Activated CD4-positive, alpha-beta T cell treated with anti-CD3 and anti-CD28 coated beads, Interleukin-2, amount 10 ng/mL, durations not matched to agents 7 days and 5 days (primary cell): ENCODE data around the gene LAMTOR4. TPM values are rescaled to one million over a fixed set of nuclear protein-coding genes. Genes with fewer than 3 reads are reported as not detected.

Experiments used
- CTCF ChIA-PET: fragments of 350-600 bp; sonication (Branson Sonifier 250); formaldehyde crosslinking; loops from one replicate; lab custom pipeline; 2021; ENCODE audit warnings: antibody characterized with exemption; lab: Charles Lee
- POLR2A ChIA-PET: fragments of 350-600 bp; sonication (Branson Sonifier 250); formaldehyde crosslinking; loops from one replicate; lab custom pipeline; 2021; ENCODE audit warnings: antibody characterized with exemption; lab: Charles Lee
- DNase-seq: peaks from one replicate; pipeline ENCODE4 v3.0.0-alpha.2; 2020
- H3K27ac Mint-ChIP-seq: one replicate; pipeline ENCODE4 v1.8.0; 2021; ENCODE audit warnings: mild to moderate bottlenecking, moderate library complexity, mixed read lengths
- H3K27me3 Mint-ChIP-seq: one replicate; pipeline ENCODE4 v1.8.0; 2021; ENCODE audit warnings: mixed read lengths
- H3K36me3 Mint-ChIP-seq: one replicate; pipeline ENCODE4 v1.8.0; 2021; ENCODE audit warnings: low read depth, mixed read lengths
- H3K4me1 Mint-ChIP-seq: one replicate; pipeline ENCODE4 v1.8.0; 2021; ENCODE audit warnings: mixed read lengths
- H3K4me3 Mint-ChIP-seq: one replicate; pipeline ENCODE4 v1.8.0; 2021; ENCODE audit warnings: mild to moderate bottlenecking, moderate library complexity, mixed read lengths
- H3K9me3 Mint-ChIP-seq: one replicate; pipeline ENCODE4 v1.8.0; 2021; ENCODE audit warnings: mixed read lengths
- total RNA-seq, 2 experiments: library from RNA; stranded (reverse); gene quantifications; one replicate each; pipeline ENCODE4 v1.2.3, GENCODE V29; 2021

The LAMTOR4 gene
- total RNA-seq, 2 experiments from 2014 or later: 124 to 172 TPM

DNA sequence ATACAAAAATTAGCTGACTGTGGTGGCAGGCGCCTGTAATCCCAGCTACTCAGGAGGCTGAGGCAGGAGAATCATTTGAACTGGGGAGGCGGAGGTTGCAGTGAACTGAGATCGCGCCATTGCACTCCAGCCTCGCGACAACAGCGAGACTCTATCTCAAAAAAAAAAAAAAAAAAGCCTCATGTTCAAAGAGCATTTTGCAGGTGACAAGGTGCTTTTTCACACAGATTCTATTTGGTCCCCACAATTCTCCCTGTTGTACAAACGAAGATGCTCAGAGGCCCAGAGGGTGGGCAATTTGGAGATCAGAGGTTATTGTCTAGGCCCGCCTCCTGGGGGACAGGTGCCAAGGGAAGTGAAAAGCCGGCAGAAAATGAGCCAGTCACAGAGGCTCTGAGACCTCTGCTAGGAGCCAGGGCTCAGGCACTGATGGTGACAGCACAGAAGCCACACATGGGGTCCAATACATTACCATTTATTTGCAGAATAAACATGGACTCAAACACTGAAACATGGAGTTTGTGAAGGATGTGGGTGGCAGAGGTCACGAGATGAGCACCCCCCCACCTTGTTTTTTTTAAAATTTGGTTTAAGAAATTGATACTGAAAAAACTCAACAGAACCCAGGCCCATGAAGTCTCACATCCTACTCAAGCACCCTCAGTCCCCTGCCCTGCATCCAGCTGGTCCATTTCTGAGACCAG is 20.6 kb downstream of the LAMTOR4 start:
- Mint-ChIP-seq H3K27ac (peak overlapping the region; percentile 94), H3K27me3 (peaks cover 9% of the 10 kb centered on the region), H3K4me3 (peak overlapping the region; percentile 78), H3K36me3 (peaks cover 10% of the 10 kb centered on the region), H3K9me3 (no peaks in the 10 kb centered on the region), H3K4me1 (peaks cover 69% of the 10 kb centered on the region)
- peak; percentile 31 for DNase-seq
- POLR2A ChIA-PET: no interaction called here
- CTCF ChIA-PET: interaction anchor here (1.1 to 2.1 kb wide), 2 partner anchors 8 to 36 kb away, joined by 4 to 7 read pairs; partner anchors contain the start of genes GPC2 and STAG3

- peaks cover 70% of the 10 kb centered on the region for H3K4me1 Mint-ChIP-seq
- H3K27ac Mint-ChIP-seq: peak overlapping the region; percentile 84
- no peaks in the 10 kb centered on the region for H3K9me3 Mint-ChIP-seq
- no peak for DNase-seq
- POLR2A ChIA-PET: no interaction called here
- peak overlapping the region; percentile 61 for H3K4me3 Mint-ChIP-seq
- CTCF ChIA-PET: interaction anchor here (0.6 to 1.5 kb wide), 3 partner anchors 10 to 20 kb away, joined by 3 to 5 read pairs (median 5); no protein-coding TSS in a partner anchor
- H3K27me3 Mint-ChIP-seq: peaks cover 9% of the 10 kb centered on the region
- peaks cover 11% of the 10 kb centered on the region for H3K36me3 Mint-ChIP-seq
Observed at GRCh38 chr7:100170101-100170897, 21.6 kb downstream of the LAMTOR4 start.

DNA sequence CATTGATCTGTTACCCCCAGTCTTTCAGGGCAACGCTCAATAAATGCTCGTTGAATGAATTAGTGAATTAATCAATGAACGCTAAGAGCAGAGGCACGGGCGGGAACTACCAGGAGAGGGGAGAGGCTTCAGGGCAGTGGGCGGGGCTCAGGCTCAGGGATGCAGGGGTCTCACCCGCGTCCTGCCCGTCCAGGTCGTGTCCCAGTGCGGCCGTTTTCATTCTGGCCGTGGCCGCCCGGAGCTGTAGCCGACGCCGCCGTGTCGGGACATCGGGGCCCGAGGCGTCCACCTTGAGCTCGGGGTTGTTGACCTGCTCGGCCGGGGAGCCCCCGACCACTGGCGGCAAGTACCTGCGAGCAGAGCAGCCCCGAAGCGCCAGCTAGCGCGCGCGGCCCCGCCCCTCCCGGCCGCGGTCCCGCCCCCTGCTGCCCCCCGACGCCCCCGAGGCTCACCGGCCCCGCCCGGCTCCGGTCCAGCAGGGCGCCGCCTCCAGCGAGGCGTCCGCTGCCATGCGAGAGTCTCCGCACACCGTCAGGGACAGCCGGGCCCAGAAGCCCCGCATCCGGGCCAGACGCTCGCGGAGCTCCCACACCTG is 22.5 kb downstream of the LAMTOR4 start:
- peak overlapping the region; percentile 61 for H3K4me3 Mint-ChIP-seq
- H3K4me1 Mint-ChIP-seq: peaks cover 69% of the 10 kb centered on the region
- ChIA-PET CTCF (interaction anchor here (0.6 to 1.5 kb wide), 4 partner anchors 7 to 19 kb away, joined by 3 to 5 read pairs (median 4); no protein-coding TSS in a partner anchor), POLR2A (no interaction called here)
- DNase-seq: peak; percentile 33
- H3K9me3 Mint-ChIP-seq: no peaks in the 10 kb centered on the region
- peaks cover 13% of the 10 kb centered on the region for H3K36me3 Mint-ChIP-seq
- peak overlapping the region; percentile 84 for H3K27ac Mint-ChIP-seq
- peaks cover 9% of the 10 kb centered on the region for H3K27me3 Mint-ChIP-seq

DNA sequence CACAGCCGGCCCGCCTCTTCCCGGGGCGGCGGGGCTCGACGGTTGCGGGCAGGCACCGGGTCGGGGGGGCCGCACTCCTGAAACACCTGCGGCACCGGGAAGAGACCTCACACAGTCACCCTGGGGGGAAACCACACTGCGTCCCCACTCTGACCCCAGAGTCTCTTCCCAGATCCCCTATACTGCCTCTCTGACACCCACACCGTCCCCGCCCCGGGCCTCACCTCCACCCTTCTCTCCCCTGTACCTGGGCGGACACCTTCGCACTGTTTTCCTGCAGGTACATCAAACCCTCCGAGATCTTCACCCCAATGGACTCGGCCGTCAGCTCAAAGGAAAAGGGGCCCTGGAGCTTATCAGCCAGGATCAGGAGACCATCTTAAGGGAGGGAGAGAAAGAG is 23.1 kb downstream of the LAMTOR4 start:
- Mint-ChIP-seq H3K4me3 (peak overlapping the region; percentile 63), H3K36me3 (peaks cover 13% of the 10 kb centered on the region), H3K27me3 (peaks cover 9% of the 10 kb centered on the region), H3K9me3 (no peaks in the 10 kb centered on the region), H3K27ac (no peak overlapping the region), H3K4me1 (peaks cover 69% of the 10 kb centered on the region)
- CTCF ChIA-PET: interaction anchor here (0.6 to 1.5 kb wide), 4 partner anchors 8 to 48 kb away, joined by 3 to 5 read pairs (median 4); no protein-coding TSS in a partner anchor
- no peak for DNase-seq
- POLR2A ChIA-PET: interaction anchor here (1.0 kb wide), 1 partner anchor 36 kb away, joined by 3 read pairs; no protein-coding TSS in a partner anchor

DNA sequence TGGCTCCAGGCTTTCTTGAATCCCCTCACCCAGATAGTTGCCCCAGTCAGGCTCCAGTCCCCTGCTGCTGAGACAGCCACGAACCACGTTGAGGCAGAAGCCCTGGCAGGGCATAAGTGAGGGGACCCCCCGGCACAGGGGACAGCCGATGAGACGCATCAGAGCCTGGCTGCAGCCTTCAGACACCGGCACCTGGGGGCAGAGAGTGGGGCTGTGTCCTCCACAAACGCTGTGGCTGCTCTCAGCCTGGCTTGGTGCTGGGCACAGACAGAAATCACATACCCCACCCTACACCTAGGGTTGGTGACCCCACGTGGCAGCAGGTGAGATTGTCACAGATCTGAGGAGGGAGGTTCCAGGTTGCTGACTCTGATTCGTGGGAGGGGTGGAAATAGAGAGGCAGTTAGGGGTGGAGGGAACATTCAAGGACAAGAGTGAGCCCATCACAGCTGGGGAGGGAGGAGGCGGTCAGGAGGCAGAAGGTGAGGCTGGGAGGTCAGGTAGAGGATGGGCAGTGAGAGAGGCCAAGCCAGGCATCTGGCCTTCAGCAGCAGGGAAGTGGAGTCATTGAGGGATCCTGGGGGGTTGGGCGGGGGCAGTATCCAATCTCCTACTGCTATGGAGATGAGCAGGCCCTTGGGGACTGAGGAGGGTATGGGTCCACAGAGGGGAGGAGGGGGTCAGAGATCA is 25.2 kb downstream of the LAMTOR4 start:
- ChIA-PET CTCF (interaction anchor here (0.7 to 1.0 kb wide), 3 partner anchors 15 to 851 kb away, joined by 3 to 4 read pairs (median 3); no protein-coding TSS in a partner anchor), POLR2A (interaction anchor here (0.7 kb wide), 1 partner anchor 25 kb away, joined by 3 read pairs; the partner anchor contains the start of gene LAMTOR4)
- Mint-ChIP-seq H3K4me1 (peaks cover 65% of the 10 kb centered on the region), H3K27ac (no peak overlapping the region), H3K36me3 (peaks cover 16% of the 10 kb centered on the region), H3K27me3 (peaks cover 9% of the 10 kb centered on the region), H3K4me3 (no peak overlapping the region), H3K9me3 (no peaks in the 10 kb centered on the region)
- no peak for DNase-seq

GRCh38 chr7:100174582-100174981 is 25.9 kb downstream of the LAMTOR4 start:
- no peak overlapping the region for H3K27ac Mint-ChIP-seq
- H3K27me3 Mint-ChIP-seq: peaks cover 9% of the 10 kb centered on the region
- no peak for DNase-seq
- H3K36me3 Mint-ChIP-seq: peaks cover 16% of the 10 kb centered on the region
- peaks cover 65% of the 10 kb centered on the region for H3K4me1 Mint-ChIP-seq
- CTCF ChIA-PET: interaction anchor here (1.1 kb wide), 1 partner anchor 16 kb away, joined by 4 read pairs; no protein-coding TSS in a partner anchor
- H3K4me3 Mint-ChIP-seq: no peak overlapping the region
- POLR2A ChIA-PET: no interaction called here
- H3K9me3 Mint-ChIP-seq: no peaks in the 10 kb centered on the region

- ChIA-PET CTCF (interaction anchor here (1.1 to 3.7 kb wide), 3 partner anchors 15 to 44 kb away, joined by 3 to 13 read pairs (median 4); no protein-coding TSS in a partner anchor), POLR2A (no interaction called here)
- peaks cover 2% of the 10 kb centered on the region for H3K9me3 Mint-ChIP-seq
- H3K4me1 Mint-ChIP-seq: peaks cover 61% of the 10 kb centered on the region
- H3K36me3 Mint-ChIP-seq: peaks cover 18% of the 10 kb centered on the region
- H3K27ac Mint-ChIP-seq: peak overlapping the region; percentile 57
- no peak for DNase-seq
- H3K4me3 Mint-ChIP-seq: peak overlapping the region; percentile 64
- peaks cover 8% of the 10 kb centered on the region for H3K27me3 Mint-ChIP-seq
Observed at GRCh38 chr7:100175296-100175935, 26.7 kb downstream of the LAMTOR4 start.

GRCh38 chr7:100176096-100177044 is 27.7 kb downstream of the LAMTOR4 start:
- CTCF ChIA-PET: interaction anchor here (0.6 to 3.7 kb wide), 7 partner anchors 8 to 48 kb away, joined by 3 to 13 read pairs (median 4); partner anchors contain the start of gene GAL3ST4
- peaks cover 23% of the 10 kb centered on the region for H3K36me3 Mint-ChIP-seq
- peaks cover 64% of the 10 kb centered on the region for H3K4me1 Mint-ChIP-seq
- H3K27me3 Mint-ChIP-seq: peaks cover 2% of the 10 kb centered on the region
- H3K9me3 Mint-ChIP-seq: peaks cover 5% of the 10 kb centered on the region
- no peak for DNase-seq
- H3K4me3 Mint-ChIP-seq: peak overlapping the region; percentile 78
- POLR2A ChIA-PET: interaction anchor here (0.8 to 1.0 kb wide), 2 partner anchors 223 to 252 kb away, joined by 3 to 7 read pairs; partner anchors contain the start of gene ZCWPW1
- peak overlapping the region; percentile 59 for H3K27ac Mint-ChIP-seq

GRCh38 chr7:100177045-100178001 is 28.6 kb downstream of the LAMTOR4 start, which contains the start of the genes GPC2 and STAG3:
TSS of gene GPC2 (minus strand) at chr7:100177381. CDS start at chr7:100177199, 182 bp downstream.
TSS of gene STAG3 (plus strand) at chr7:100177918. CDS start at chr7:100180557, 2,639 bp downstream.
- peaks cover 24% of the 10 kb centered on the region for H3K36me3 Mint-ChIP-seq
- peak within 1 kb of the TSS; percentile 78 for H3K4me3 Mint-ChIP-seq
- peaks cover 69% of the 10 kb centered on the region for H3K4me1 Mint-ChIP-seq
- peak within 1 kb of the TSS; percentile 75 for H3K27ac Mint-ChIP-seq
- H3K27me3 Mint-ChIP-seq: no peaks in the 10 kb centered on the region
- peaks cover 5% of the 10 kb centered on the region for H3K9me3 Mint-ChIP-seq
- ChIA-PET CTCF (interaction anchor here (0.6 to 3.7 kb wide), 7 partner anchors 9 to 46 kb away, joined by 3 to 13 read pairs (median 4); partner anchors contain the start of gene GAL3ST4), POLR2A (interaction anchor here (0.8 to 1.0 kb wide), 2 partner anchors 224 to 251 kb away, joined by 3 to 7 read pairs; partner anchors contain the start of gene ZCWPW1)
- peak; percentile 98 for DNase-seq
